GM03348 (cell line): Measurements from ENCODE around the gene LRRC47.
A peak's percentile ranks its signal among the peaks of the same experiment; 100 is the strongest.

Source experiments
- DNase-seq: peaks from one replicate; pipeline ENCODE4 v3.0.0; 2012; ENCODE audit warnings: low spot score

LRRC47 gene

DNA sequence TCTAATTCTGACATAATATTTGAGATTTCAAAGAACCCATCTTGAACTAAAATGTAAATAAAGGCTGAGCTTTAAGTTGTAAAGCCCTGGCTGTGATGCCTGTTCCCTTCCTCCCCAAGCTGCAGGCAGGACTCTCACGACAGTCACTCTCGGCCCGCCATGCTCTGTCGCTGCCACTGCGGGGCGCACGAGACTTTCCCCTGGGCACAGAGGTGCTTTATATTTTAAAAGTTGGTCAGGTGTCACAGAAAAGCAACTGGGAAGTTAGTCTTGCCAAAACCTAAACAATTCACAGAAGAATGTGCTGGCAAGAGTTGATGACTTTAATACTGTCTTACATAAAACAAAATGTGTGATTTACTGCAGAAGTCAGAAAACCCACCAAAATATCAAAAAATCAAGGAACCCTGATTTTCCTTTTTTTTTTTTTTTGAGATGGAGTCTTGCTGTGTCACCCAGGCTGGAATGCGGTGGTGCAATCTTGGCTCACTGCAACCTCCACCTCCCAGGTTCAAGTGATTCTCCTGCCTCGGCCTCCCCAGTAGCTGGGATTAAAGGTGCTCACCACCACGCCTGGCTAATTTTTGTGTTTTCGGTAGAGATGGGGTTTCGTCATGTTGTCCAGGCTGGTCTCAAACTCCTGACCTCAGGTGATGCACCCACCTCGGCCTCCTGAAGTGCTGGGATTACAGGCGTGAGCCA lies 10.7 kb downstream of the LRRC47 start:
- no peak for DNase-seq

DNA sequence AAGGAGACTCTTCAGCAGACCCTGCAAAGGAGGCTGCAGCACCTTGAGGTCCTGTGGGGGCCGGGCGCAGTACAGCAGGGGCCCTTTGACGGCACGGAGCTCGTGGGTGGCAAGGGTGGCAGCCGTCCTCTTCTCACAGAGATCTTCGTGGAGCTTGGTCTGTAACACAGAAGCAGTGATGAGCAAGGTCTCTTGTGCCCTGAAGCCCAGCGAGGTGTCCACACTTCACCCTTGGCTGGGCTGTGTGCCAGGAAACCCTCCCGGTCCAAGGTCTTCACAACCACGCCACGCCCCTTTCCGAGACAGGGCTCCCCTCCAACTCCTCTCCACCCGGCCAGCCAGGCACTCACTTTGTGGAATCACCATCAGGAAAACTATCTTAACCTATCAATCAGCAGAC lies 11.3 kb downstream of the LRRC47 start:
- no peak for DNase-seq

DNA sequence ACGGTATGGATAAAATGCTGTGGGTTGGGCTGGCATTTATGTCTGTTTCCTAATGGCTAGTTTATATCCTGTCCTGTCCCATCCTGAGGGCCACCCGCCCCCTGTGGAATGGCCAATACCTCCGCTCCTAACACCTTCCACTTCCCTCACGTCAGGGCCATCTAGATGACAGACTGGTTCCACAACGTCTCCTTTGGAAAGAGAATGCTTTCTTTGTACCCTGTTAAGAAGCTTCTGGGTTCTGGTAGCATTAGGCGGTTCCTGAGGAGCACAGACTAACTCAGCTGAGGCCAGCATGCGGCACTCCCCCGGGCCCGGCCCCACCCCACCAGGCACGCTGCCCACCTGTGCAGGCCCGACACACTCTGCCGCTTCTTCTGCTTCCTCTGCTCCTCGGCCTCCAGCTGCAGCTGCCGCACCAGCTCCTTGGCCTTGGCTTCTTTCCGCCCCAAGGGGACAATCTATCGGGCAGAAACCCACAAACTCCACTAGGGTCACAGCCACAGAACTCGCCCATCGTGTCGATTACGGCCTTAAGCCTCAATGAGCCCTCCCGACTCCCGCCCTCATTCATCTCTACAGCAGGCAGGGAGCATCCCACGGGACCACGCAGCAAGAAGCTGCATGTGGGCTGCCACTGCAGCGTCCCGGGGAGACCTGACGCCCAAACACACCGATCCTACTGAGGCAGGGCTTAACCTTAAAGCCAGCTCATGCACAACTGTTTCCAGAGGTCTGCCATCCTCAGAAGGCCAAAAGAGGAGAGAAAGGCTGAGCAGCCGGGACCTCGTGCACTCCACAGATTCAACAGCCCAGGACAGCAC lies 12.4 kb downstream of the LRRC47 start:
- DNase-seq: no peak

DNA sequence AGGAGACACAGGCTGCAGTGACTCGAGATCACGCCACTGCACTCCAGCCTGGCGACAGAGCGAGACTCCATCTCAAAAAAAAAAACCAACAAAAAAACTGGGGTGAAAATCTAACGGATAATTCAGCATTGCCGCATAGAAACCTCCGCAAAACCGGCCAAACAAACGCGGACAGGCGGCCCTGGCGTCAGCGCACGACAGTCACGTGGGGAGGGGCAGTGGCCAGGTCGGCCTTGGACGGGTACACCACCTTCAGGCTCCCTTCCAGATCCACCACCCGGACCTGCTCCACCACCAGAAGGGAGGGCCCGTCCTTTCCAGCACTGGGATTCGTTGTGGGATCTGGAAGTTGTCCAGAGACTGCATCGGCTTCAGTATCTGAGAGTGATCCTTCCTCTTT lies 15.4 kb downstream of the LRRC47 start:
- no peak for DNase-seq

DNA sequence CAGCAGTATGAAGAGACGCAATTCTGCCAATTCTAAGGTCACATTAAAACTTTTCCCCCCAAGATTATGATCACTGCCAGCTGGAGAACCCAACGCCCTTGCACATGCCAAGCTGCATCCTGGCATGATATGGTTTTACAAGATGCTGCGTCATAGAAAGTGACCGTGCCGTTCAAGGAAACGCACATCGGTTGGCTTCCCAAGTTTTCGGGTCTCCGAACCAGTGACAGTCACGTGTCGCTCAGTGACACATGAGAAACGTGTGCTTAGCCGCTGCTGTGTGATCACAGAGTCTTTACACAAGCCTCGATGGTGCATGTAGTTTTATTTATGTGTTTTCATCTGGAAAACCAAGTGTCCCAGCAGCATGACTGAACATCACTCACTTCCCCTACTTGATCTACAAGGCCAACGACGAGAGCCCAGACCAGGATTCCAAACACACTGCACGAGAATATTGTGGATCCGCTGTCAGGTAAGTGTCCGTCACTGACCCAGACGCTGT lies 16.3 kb downstream of the LRRC47 start:
- no peak for DNase-seq

DNA sequence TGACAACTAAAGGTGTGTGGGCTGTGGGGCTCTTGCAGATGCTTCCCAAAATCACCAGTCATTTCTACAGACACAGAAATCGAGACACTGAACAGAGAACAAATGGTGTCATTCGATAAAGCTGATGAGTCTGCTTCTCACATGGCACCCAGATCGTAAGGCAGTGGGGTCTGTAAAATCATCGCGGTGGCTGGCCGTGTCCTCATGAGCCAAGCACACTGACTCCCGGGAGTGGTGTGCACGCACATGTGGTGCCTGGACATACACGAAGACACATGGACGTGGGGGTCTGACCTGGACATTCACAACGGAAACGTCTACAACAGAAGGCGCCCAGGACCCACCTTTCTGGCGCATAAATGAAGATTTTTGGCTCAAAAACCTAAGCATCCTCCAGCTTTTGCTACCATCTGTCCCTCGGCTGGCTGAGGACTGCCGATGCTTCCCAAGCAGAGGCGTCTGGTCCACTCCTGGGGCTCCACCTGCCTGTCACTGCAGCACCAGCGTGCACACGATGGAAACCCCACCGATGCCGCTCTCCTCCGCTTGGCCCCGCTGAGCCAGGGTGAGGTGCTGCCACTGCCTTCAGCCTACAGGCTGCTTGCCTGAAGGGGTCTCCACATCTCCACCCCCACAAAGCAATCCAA lies 16.9 kb downstream of the LRRC47 start:
- no peak for DNase-seq

DNA sequence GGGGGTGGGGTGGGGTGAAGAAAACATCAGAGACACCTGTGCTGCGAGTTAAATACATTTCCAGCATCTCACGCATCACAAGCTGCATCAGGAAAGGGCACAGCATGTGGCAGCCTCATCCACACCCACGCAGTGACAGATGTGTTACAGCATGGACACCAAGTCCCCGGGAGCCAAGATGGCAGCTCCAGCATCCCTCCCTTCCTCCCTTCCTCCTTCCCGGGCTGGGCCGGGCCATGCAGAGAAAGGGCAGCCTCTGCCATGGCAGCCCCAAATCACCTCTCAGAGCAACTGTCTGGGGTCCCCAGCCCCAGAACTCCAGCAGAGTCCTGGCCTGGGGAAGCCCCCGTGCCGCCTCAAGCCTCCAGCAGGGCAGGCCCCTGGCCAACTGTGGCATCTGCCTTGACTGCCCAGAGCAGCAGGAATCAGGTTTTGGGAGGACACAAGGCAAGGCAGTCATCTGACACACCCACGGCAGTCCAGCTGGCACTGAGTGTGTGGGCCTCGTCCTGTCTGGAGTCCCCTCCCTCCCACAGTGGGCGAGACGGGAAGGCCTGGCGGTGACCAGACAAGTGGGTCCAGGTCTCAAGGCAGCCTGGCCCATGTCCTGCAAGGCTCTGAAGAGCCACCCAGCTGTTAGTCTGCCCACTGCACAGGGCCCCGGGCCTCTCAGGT lies 17.6 kb downstream of the LRRC47 start:
- DNase-seq: no peak

DNA sequence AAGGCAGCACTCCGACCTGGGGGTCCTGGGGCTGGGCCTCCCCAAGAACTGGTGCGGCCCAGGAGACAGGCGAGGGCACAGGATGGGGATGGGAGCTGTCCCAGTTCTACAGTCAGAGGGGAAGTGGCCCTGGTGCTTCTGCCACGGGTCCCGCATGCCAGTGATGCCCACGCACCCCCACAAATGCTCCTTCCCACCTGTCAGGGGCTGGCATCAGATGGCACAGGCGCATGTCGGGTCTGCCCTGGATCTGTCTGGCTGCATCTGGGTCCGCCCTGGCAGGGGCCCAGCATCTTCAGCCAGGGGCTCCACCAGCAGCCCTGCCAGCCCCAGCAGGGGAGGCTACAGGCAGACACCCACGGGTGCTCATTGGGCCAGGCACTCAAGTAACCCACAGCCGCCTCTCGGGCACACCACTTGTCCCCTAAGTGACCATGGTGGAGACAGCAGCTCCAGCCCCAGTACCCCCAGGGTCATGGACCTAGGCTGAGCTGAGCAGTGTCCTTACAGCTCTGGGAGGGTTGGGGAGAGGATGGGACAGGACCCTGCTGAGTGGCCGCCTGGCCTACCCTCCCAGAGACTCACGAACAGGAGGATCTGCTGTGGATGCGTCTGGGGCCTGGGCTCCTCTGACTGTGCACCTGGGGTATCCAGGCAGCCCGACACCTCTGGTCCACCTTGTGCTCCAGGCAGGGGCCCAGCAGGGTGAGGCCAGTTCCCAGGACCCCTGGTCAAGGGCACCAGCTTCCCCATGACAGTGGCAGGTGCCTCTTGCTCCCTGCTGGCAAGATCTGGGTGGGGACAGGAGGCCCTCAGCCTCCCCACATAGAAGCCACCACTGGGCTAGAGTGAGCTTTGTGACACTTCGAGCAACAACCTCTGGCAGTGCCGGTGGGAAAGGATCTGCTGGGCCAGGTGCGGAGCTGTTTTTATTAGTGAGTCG lies 18.4 kb downstream of the LRRC47 start:
- DNase-seq: no peak

DNA sequence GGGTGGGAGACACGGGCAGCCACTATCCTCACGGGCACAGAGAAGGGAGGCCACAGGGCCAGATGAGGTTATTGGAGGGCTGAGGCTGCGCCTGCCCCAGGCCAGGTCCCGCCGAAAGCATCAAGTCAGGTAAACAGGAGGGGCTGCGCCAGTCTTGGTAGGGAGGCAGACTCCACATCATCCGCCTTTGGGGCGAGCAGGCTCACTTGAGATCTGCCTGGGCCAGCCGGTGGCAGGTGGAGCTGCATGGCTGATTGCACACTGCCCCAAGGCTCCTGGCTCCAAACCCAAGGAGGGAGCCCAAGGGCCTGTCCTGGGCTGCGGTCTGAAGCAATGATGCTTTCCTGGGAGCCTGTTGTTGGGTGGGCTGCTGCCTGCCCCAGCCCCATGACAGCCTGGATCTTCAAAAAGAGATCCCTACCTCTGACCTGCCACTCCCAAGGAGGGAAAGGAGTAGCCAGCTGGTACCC lies 19.2 kb downstream of the LRRC47 start:
- no peak for DNase-seq

DNA sequence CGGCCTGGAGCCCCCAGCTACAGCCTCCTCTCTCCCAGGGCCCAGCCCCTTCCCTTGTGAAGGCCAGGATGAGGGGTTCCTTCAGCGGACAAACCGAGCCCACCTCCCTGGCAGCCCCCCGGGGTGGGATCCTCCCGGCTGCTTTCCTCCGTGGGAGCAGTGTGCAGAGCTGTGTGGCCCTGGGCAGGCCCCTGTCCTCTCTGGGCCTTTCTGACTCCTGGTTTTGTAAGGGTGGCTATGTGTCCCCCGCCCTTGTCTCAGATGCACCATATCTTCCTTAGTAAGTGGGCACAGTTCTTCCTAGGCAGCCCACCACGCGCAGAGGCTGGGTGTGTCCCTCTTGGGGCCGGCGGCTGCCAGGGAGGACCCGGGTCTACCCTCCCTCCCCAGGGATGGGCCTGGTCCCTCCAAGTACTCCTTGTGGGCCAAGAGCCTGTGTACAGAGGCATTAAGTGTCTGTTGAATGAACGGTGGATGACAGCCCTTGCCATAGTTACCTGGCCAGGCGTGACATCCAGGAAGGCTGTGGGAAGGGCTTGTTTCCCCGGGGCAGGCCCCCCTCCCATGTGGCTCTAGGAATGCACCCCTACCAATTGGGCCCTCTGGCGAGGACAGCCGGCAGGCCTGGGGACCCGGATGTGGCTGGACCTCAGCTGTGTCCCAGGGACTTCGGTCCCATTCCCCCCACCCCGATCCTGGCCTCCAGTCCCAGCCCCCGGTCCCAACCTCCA lies 19.9 kb downstream of the LRRC47 start:
- DNase-seq: no peak

DNA sequence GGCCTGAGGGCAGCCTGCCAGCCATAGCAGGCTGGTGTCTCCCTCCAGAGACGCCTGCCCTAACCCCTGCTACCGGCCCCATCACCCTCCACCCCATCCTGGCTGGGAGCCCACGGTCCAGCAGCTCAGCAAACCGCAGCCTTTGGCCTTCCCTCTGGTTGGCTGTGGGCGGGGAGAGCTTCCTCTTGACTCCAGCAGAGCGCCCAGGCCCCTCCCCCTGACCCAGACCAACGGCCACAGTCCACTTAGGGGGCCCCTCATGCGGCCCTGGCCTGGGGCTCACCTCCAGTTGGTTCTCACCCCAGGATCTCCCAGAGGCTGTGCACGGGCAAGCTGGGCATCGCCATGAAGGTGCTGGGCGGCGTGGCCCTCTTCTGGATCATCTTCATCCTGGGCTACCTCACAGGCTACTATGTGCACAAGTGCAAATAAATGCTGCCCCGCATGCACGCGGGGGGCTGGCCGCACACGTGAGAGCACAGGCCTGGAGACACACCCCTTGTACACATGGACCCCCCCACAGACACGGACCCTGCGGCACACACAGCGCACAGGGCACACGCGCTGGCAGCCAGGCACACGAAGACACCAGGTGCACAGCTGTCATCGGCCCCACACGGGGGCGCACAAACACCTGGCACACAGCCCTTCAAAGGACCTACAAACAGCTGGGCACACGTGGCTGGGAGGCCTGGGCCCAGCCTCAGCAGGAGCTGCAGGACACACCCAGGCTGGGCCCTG lies 20.6 kb downstream of the LRRC47 start:
- DNase-seq: peak; percentile 68

DNA sequence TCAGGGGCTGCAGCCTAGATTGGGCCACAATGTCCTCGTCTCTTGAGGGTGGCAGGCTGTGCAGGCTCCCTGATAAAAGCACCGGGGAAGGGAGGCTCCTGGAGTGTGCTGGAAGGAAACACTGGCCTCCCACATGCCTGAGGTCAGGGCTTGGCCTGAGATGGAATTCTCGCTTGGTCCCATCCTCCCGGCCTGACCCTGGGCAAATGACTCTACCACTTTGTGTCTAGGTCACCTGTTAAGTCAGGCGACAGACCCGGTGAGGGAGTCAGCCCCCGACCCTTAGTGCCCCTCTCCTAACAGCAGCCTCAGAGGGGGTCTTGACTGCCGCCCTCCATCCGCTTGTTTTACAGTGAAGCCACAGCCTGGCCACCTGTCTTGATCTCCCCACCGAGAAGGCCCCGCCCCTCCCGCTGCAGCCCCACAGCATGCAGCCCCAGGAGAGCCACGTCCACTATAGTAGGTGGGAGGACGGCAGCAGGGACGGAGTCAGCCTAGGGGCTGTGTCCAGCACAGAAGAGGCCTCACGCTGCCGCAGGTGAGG lies 21.3 kb downstream of the LRRC47 start:
- peak; percentile 65 for DNase-seq

DNA sequence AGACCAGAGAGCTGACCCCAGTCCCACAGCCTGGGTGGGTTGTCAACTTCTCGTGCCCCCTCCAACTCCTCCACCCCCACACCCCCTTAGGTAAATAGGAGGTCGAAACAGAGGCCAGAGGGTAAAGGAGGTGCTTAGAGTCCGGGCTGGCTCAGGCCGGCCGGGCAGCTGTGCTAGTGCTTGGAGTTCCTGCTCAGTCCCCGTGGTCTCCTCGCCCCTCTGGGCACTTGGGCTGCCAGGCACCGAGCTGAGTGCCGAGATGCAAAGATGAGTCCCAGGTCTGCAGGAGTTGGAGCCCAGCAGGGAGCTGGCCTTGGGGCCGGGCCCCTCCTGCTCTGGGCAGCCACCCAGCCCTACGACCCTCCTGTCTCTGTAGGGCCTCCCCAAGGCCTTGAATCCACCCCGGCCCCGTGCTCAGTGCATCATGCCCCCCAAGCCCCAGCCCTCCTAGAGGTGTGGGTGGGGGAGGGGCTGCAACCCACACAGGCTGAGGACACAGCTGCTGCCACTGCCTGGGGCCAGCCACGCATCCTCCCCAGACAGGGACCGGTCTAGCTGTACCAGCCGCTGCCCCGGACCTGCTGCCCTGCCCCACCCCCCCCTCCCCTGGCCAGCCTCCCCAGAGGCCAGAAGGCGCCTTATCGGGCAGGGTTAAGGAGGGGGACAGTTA lies 21.9 kb downstream of the LRRC47 start:
- no peak for DNase-seq

DNA sequence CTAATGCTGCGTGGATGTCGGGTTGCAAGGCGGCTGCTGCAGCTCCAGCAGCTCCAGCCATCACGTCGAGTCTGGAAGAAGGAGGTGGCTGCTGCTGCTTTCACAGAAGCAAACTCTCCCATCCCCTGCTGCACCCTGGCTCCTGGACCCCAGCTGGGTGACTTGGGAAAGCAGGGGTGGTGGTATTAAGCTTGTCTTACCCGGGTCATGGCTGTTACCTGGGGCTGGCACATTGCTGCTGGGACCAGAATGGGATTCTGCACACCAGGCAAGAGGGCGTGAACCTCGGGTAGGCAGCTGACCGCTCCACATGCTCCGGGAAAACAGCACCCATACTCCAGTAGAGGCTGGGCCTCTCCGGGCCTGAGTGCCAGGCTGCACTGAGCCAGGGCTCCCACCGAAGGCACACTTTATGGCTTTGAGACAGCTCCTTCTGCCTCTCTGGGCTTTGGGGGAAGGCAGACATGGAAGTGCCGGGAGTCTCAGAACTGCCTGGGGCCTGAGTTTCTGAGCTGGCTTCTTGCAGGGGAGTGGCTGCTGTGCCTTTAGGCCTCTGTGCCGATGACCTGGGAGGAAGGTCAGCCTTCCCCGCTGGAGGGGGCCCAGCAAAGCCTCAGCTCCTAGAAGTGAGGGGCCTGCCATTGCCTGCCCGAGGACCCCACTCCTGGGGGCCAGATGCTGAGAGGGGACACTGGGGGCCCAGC lies 22.6 kb downstream of the LRRC47 start:
- no peak for DNase-seq

DNA sequence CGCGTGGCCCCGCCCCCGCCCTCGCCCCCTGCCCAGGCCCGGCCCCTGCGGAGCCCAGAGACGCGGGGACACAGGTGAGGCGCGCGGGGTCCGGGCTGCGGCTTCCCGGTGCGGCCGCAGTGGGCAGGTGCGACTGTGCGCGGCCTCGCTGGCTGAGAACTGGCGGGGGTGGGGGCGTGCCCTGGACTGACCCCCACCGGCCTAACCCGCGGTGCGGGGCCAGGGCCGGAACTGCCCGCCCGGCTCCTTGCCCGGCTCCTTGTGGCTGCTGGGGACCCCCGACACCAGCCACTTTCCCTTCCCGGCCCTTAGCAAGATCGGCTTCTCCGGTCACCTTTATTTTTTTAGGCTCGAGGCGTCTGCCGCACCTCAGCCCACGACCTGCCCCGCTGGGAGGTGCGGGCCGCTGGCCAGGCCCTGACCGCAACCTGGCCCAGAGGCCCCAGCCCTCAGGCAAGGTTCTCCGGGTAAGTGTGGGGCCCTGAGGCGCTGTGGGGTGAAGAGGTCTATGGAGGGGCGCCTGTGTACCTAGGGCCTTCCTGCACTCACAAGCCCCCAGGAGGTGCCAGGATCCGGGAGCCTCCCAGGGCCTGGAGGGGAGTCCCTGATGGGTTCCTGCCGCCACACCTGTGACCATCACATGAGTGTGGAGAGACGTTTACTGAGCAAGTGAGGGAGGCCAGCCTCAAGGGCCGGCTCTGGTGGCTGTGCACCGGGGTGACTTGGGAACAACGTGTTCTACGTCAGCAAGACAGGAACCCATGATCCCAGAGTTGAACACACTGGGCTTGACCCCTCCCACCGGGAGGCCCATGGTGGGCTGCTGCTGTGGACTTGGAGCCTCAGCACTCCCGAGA lies 23.4 kb downstream of the LRRC47 start, which contains the start of gene SMIM1:
Gene SMIM1 (plus strand): TSS at position 35 of the 857 bp plus-strand sequence. CDS start 2,625 bp downstream, outside the sequence.
- DNase-seq: no peak

DNA sequence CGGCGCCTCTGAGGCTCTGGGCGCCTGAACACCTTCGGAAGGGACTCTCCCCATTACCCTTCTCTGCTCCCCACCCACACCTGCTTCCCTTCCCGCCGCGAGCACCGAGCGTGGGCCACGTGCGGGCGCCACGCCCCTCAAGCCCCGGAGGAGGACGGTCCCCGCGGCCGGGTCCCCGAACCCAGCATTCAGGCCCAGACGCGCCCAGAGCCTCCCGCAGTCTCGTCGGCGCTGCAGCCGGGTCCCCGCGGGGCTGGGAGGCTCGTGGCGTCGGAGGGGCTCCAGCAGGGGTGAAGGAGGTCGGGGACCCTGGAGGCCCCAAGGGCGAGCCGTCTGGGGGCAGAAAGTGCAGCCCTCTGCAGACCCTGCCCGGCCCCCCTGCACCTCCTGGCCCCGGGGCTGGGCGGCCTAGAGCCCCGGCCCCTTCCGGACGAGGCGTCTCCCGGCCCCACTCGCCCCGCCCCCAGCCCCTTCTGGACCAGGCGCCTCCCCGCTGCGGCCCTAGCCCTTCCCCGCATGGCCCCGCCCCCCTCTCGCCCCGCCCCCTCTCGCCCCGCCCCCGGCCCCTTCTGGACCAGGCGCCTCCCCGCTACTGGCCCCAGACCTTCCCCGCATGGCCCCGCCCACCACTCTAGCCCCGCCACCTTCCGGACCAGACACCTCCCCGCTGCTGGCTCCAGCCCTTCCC lies 24.1 kb downstream of the LRRC47 start:
- DNase-seq: peak; percentile 89
